HG03025 (cell line): ENCODE results near the gene RNF222.
"Not testable (repeated sequence)": the region's sequence is repeated elsewhere in the genome, so short reads cannot be mapped to it uniquely, and the experiment has no call there.

Experiments used
- ATAC-seq: cut with Tn5 transposase; IDR thresholded peaks from one replicate; pipeline ENCODE4 v1.9.1; 2021; ENCODE audit warnings: mild to moderate bottlenecking, moderate library complexity; ENCODE audit not compliant: unreplicated experiment, low FRiP score

Gene RNF222

DNA sequence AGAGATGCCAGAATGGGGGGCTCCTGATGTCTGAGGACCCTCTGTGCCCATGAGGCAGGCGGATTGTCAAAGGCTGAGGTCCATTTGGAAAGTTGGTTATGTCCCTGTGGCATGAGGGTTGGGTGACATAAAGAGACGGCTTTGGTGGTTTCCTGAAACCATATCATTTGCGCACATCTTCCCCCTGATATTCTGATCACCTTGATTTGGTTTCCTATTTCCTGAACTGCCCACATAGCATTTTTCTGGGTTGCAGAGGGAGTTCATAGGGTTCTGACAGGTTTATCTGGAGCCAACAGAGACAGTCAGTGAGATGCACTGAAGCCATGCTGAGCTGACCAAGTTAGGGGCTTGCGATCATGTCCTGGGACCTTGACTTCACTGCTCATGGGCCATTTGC, 15.7 kb upstream of the RNF222 start:
- ATAC-seq = no peak

DNA sequence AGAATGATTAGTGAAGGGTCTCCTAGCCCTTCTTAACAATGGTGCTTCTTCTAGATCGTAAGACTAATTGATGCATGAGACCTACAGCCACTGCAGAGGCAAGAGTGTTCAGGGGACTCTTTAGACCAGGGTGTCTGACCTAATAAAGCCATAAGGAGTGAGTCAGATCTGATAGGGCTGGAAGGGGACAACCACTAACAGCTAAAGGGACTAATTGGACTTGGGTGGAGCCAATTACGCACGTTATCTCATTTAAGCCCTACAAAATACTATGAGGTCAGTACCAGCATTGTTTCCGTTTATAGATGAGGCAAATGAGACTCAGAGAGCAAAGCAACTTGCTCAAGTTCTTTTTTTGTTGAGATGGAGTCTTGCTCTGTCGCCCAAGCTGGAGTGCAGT, 14.5 kb upstream of the RNF222 start:
- no peak for ATAC-seq

DNA sequence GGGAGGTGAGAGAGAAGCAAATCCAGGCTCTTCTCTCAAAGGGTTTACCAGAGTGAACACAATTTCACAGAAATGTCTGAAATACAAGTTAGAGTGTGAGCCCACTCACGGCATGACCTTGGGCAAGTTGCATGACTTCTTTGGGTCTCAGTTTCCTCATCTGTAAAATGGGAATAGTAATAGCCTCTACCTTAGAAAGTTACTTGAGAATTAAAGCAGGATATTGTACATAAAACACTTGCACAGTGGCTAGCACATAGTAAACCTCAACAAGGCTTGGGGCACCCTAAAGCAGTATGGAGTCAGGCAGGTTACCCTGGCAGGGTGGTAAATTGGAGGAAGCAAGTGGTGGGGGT, 13.2 kb upstream of the RNF222 start:
- no peak for ATAC-seq

DNA sequence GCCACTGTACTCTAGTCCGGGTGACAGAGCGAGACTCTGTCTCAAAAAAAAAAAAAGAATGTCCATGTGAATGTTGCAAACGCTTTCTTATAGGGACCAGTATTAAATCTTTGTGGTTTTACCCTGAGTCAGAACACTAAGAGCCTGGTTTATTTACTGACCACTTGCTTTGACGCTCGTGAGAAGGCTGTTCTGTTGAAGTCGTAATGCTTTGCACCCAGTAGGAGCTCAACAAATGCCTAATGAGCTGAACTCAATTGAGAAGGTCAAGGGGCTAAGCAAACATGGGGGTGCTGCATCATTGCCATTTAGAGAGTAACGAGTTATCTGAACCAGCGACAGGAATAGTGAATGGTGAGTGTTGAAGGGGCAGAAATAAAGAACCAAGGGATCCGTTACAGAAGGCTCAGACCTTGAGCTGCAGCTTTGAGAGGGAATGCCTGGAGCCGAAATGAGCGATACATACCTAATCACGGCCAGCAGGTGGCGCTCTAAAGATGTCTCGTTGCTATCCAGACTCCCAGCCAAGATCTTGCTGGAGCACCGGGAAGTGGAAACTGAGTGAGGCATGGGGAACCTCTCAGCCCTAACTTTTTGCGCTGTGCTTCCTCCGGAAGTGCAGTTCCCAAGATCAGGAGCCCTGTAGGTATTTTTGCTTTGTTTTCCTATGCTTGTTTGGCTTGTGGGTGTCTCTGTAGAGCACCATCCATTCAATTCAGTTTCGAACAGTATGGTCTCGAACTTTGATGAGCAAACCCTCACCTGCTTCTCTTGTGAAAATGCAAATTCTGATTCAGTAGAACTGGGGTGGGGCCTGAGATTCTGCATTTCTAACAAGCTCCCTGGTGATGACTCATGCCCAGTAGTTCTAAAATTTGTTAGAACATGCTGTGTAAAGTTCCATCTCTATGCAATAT, 12.6 kb upstream of the RNF222 start:
- ATAC-seq = no peak

DNA sequence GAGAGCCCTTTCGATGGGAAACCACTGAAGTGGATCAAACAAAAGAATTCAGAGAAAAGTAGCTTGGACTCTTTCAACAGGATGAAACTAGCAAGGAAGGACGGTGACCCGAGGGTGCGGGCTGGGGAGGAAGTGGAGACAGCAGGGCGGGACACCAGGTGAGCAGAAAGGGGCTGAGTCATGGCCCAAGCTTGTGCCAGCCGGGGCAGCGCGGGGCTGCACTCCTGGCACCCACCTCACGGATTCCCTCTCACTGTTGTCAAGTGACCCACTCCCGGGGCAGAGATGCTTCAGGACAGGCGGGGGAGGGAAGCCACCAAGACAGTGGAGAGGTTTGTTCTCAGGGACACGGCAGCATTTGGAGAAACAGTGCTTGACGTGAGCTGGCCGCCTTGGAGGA, 10.7 kb upstream of the RNF222 start:
- no peak for ATAC-seq

DNA sequence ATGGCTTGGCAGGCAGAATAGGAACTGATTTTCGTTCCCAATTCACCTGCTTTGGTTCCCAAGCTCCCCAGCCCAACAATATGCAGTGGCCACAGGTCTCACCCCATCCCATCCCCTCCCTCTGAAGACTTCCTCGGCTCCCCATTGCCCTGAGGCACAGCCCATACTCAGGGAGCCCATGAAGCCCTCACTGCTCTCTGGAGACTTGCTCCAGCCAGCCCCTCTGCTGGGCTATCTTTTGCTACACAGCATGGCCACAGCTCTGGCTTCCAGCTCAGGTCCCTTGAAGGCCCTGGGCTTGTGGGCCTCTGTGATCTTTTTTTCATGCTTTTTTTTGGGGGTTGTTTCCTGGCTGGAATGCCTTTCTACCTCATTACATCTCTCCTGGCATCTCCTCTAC, 8.5 kb upstream of the RNF222 start:
- no peak for ATAC-seq

DNA sequence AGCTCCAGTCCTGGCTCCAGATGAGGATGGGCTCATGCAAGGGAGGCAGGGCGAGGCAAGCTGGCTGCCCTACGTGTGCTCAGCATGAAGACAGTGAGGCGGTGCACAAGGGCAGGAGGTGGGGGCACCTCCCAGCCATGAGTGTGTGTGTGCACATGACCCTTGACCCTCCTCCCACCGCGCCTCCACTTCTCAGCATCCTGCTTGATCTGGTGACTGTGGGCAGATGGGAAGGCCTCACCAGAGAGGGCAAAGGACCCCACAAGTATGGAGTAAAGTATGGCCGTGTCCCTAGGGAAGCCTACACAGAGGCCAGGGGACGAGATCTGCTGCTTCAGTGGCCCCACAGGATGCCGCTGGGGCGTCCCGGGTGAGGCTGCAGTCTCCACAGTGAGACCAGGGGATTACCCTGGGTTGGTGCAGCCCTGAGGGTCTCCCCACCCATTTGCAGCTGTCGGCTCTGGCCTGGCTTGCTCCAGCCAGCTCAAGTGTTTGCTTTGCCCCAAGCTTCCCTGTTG, 7.9 kb upstream of the RNF222 start:
- ATAC-seq = no peak

DNA sequence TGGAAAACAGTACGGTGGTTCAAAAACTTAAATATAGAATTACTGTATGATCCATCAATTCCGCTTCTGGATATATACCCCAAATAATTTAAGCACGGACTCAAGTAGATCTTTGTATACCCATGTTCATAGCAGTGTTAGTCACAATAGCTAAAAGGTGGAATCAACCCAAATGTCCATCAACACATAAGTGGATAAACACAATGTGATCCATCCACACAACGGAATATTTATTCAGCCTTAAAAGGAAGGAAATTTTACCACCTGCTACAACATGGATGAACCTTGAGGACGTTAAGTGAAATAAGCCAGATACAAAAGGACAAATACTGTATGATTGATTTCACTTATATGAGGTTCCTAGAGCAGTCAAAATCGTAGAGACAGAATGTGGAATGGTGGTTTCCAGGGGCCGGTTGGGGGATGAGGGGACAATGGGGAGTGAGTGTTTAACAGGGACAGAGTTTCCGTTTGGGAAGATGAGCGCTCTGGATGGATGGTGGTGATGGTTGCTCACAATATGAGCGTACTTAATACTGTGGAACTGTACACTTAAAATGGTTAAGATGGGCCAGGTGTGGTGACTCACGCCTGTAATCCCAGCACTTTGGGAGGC, 5.4 kb upstream of the RNF222 start:
- ATAC-seq = no peak

DNA sequence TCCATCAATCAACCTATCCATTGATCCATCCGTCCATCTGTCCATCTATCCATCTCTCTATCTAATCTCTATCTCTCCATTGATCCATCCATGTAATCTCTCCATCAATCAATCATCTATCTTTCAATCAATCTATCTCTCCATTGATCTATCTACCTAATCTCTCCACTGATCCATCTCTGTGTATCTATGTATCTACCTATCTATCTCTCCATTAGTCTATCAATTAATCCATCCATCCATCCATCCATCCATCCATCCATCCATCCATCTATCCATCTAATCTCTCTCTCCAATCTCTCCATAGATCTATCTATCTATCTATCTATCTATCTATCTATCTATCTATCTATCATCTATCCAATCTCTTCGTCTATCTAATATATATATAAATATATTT, 3.5 kb upstream of the RNF222 start:
- ATAC-seq = no peak

DNA sequence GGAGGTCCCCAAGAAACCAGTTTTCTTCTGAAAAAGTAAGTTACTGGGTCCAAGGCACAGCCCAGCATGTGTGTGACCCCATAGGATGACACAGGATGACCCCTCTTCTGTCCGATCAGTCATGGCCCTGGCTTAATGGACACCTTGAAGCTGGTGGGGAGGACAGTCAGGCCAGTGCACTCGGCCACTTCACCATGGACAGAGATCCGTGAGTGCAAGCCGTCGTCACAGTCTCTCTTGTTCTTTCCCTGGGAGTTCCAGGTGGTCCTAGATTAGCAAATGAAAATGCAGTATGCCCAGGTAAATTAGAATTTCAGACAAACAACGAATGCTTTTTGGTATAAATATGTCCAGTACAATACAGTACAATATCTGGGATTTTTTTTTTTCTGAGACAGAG, 1.4 kb upstream of the RNF222 start:
- no peak for ATAC-seq

DNA sequence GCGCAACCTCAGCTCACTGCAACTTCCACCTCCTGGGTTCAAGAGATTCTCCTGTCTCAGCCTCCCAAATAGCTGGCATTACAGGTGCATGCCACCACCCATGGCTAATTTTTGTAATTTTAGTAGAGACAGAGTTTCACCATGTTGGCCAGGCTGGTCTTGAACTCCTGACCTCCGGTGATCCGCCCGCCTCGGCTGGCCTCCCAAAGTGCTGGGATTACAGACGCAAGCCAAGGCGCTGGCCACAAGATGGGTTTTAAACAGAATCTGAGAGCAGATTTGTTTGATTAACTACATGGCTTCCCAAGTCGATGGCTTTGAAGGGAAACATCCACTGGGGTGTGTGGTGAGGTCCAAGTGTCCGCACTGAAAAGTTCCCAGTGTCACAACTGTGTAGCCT, 3.1 kb downstream of the RNF222 start:
- ATAC-seq = not testable (repeated sequence)

DNA sequence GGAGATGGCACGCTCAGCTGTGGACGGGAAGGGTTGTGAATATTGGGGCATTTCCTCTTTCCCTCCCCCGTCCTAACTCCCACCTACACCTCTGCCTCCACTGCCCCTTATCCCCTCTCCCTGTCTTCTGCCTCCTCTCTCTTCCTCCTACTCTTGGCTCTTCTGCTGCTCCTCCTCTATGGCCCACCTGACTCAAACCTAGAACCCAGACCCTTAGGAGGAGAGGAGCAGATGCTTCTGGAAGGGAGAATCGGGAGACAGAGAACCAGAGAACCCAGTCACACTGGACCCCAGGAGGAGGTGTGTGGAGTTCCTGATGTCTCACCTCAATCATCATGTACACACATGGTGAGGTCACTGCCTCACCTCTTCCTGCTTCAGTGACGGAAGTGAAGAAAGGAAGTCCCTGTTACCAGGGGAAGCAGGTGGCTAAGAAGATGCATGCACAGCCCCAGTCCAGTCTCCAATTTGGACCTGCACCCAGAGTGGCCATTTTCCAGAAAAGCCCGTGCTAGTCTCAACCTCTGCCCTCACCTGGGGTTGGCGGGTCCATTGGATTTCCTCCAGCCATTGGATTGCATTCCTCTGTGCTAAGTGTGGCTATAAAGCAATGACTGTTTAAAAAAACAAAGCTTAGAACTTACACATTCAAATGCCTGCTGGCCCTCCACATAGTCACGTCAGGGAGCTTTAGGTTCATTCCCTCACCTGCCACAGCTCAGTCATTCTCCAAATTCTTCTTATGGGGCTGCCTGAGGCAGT, 4.0 kb downstream of the RNF222 start:
- no peak for ATAC-seq

DNA sequence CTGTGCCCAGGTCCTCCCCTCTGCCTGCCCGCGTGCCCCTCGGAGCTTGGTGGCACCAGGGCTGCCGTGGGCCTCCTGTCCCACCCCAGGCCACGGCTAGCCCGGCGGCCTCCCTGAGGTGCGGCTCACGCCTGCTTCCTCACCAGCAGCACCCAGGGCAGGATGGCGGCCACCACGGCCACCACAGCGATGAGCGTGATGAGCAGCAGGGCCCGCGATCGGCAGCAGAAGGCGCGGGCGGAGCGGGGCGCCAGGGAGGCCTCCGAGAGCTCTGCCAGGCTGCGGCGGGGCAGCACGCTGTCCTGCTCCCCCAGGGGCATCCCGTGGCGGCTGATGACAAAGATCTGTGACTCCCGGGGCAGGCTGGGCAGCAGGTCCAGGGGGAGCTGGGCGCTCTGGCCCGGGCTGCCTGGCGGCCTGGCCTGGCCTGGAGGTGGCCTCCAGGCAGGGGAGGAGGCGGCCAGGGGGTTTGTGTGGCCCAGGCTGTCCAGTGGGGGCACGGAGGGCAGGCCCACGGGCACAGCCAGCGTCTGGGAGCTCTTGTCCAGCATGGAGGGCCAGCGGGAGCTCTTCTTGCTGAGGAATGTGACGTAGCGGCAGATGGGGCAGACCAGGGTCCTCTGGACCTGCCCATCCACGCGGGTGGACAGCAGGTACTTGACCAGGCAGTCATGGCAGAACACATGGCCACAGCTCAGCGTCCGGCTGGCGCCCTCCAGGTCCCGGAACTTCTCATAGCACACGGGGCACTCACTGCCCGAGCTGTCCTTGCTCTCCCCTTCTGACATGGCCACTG, 4.8 kb downstream of the RNF222 start:
- no peak for ATAC-seq

DNA sequence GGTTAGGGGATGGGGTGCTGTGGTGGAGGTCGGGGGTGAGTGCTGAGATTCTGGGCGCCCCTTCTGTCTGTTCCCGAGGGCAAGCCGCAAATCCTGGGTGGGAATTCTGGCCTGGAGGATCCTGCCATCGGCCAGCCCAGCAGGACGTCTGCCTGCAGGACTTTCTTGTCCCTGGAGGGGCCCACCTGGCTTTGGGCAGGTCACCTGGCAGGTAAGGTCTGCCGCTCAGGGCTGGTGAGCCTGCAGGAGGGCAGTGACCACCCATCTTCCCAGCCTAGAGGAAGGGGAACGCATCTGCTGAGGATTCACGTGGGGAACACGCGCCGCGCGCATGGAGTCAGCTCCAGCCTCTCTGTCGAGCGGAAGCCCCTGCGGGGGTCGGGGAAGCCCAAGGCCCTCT, 5.4 kb downstream of the RNF222 start:
- ATAC-seq = no peak

DNA sequence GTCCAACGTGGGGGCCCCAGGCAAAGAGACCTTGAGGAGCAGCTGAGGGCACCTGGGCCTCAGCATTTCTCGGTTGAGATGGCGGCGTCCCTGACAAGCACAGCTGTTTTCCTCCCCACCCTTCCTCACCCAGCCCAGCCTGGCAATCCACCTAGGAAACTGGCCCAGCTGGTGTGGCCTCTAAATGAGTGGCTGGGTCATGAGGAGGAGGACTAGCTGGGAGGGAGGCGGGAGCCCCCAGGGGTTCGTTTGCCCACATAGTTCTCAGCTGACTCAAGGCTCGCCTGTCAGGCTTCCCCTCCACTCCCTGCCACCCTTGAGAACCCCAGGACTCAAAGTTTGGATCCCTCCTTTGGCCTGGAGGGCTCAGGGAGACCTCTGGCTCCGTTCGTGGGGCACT, 5.9 kb downstream of the RNF222 start:
- ATAC-seq = no peak

DNA sequence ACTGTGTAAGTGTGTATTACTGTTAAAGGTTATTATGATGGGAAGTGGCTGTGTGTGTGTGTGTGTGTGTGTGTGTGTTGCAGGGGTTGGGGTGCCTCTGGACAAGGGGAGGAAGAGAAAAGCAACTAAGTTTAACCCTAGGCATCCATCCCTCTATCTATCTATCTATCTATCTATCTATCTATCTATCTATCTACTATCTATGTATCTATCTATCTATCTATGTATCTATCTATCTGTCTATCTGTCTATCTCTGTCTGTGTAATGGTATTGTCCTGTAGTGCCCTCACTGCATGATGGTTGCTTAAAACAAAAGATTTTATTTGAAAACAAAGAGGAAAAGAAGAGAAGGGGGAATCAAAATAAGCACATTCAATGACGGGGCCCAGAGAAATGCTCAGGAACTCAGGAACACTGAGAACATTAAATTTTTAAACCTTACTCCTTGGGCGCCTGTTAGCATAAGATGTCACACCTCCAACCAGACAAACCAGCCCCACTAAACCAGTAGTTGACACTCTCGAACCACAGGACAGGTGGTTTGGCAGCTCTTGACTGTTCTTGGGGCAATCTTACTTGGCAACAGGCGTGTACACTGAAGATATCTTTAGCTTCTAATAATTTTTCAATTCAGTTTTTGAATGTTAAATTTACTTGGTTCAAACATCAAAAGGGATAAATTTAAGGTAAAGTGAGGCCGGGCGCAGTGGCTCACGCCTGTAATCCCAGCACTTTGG, 9.5 kb downstream of the RNF222 start:
- ATAC-seq = no peak

DNA sequence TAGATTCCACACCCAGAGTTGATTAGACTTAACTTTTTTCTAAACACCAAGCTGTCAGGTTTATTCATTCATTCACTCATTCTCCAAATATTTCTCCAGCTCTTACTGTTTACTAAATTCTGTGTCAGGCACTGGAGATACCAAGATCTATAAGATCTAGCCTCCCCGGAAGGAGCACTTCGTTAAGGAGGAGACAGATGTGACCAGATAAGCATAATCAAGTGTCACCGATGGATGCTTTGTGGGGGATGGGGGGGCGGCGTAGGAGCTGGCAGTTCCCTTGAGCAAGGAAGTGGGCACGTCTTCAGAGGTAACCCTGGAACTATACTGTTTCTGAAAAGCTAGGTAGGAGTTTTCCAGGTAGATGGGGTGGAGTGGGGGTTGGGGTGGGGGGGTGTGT, 10.8 kb downstream of the RNF222 start:
- ATAC-seq = no peak

DNA sequence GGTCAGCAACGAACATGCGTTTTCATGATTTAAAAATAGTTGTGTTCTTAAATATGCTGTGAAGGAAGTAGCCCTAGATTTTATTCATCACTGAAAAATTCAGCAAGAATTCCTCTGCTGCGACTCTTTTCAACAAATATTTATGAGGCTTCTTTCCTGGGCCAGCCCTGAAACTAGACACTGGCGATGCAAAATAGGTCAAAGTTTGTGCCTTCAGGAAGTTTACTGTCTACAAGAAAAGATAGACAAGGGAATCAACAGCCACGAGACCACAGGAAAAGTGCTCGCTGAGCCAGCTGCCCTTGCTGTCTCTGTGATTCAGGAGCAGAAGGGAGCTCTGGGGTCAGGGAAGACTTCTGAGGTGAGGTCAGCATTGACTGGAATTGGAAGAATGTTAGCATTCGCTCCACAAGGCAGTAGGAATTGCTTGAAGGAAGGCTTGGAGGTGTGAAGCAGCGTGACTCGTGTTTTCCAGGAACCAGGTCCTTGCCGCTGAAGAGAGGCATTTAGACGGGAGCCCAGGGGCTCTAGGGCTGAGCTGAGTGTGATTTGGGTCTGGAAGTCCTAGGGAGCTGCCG, 12.7 kb downstream of the RNF222 start:
- ATAC-seq = no peak

DNA sequence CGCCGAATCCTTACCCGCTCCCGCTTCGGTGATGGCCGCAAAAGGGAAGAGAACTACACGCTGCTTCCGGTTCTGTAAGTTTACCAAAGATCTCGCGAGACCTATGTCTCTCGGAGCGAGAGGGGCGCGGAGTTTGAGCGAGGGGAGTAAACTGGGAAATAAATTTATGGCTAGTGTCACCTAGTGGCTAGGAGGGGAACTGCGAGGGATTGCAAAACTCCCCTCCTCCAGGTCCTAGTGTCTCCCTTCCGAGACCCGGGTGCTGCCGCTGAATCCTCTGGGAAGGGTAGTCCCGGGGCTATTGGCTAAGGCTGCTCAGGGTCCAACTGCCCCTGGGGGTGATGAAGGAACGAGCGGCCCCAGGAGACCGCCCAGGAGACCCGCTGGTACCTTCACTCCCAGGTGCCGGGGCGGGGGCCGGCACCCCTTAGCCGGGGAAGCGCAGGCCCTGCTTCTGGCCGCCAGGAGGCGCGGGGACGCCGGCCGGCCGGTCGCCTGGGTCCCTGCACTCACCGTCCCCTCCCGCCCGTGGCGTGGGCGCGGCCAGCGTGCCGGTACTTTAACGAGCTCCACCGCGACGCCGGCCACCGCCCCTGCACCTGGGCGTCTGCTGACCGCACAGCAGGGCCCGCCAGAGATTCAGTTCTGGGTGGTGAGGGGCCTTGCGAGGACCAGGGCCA, 14.3 kb downstream of the RNF222 start, which contains the start of gene RPL26:
Gene RPL26 (minus strand): TSS at position 51 of the 680 bp plus-strand sequence. CDS start 883 bp downstream, outside the sequence.
- ATAC-seq = peak; percentile 82
